ENCODE measurements around the gene TEX2.
A peak's percentile ranks its signal among the peaks of the same experiment; 100 is the strongest.
"Not testable (repeated sequence)": the region's sequence is repeated elsewhere in the genome, so short reads cannot be mapped to it uniquely, and the experiment has no call there.

Gene TEX2

DNA sequence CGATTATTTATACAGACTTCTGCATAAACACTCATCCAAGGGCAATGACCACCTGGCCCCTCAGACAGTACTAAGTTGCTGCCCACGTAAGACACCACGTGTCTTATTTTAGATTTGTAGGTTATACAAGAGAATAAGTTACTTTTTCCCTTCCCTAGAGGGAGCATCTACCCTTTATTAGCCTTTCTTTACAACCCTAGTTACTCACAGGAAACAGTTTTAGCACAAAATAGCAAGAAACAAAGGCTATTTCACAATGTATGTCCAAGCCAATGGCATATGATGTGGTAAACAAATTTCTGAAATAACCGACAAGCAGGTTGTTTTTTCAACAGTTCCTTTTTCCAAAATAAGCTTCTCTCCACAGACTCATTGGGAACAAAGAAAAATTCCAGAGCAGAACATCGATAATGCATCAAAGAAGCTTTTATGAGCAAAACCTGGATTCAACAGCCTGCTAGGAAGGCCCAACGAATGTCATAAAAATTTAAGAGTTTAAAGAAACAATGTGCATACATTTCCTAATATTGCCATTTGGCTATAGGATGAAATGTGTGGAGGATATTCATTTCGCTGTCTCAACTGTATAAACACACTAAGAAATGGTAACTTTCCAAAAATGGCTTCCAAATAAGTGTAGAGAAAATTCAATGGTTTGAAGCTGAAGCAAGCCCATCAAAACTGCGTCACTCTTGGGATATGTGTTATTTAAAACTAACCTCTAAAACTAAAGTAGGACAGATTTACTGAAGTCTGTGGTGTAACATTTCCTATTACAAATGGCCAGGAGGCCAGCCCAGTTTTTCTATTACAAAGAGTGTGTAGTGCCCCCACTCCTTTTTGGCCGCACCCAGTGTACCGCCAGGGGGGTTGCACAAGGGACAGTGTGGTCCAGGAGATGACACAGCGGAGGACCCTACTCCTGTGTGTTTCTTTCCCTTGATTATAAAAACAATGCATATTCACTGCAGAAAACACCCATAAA is 82.7 kb downstream of the TEX2 start:
- peaks cover 15% of the 10 kb centered on the region for H3K4me1 ChIP-seq

DNA sequence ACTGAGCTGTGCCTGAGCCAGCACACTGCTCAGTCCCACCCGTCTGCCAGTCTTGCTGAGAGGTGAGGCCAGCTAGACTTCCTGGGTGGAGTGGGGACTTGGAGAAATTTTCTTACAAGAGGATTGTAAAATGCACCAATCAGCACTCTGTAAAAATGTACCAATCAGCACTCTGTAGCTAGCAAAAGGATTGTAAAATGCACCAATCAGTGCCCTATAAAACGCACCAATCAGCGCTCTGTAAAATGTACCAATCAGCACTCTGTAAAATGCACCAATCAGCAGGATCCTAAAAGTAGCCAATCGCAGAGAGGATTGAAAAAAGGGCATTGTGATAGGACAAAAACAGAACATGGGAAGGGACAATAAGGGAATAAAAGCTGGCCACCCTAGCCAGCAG is 84.0 kb downstream of the TEX2 start:
- not testable (repeated sequence) for H3K27me3 ChIP-seq; H3K4me3 ChIP-seq (ENCODE audit: low read depth, low read length); DNase-seq; H3K9me3 ChIP-seq
- Histone ChIP-seq H3K4me1 (peaks cover 15% of the 10 kb centered on the region), H3K36me3 (peaks cover 12% of the 10 kb centered on the region; the same call in 1 of the 2 replicates)

More for the DNA sequence above, 82.7 kb downstream of the TEX2 start:
- no peak overlapping the region for H3K4me3 ChIP-seq (ENCODE audit: low read depth, low read length)
- TF ChIP-seq, protein P1, sequence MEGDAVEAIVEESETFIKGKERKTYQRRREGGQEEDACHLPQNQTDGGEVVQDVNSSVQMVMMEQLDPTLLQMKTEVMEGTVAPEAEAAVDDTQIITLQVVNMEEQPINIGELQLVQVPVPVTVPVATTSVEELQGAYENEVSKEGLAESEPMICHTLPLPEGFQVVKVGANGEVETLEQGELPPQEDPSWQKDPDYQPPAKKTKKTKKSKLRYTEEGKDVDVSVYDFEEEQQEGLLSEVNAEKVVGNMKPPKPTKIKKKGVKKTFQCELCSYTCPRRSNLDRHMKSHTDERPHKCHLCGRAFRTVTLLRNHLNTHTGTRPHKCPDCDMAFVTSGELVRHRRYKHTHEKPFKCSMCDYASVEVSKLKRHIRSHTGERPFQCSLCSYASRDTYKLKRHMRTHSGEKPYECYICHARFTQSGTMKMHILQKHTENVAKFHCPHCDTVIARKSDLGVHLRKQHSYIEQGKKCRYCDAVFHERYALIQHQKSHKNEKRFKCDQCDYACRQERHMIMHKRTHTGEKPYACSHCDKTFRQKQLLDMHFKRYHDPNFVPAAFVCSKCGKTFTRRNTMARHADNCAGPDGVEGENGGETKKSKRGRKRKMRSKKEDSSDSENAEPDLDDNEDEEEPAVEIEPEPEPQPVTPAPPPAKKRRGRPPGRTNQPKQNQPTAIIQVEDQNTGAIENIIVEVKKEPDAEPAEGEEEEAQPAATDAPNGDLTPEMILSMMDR (IDR thresholded peaks at IDR 0.05; ENCODE audit: low read depth, low read length), result no peak
- peaks cover 12% of the 10 kb centered on the region; the same call in 1 of the 2 replicates for H3K36me3 ChIP-seq
- no peaks in the 10 kb centered on the region for H3K9me3 ChIP-seq
- DNase-seq, result no peak
- no peaks in the 10 kb centered on the region for H3K27me3 ChIP-seq

DNA sequence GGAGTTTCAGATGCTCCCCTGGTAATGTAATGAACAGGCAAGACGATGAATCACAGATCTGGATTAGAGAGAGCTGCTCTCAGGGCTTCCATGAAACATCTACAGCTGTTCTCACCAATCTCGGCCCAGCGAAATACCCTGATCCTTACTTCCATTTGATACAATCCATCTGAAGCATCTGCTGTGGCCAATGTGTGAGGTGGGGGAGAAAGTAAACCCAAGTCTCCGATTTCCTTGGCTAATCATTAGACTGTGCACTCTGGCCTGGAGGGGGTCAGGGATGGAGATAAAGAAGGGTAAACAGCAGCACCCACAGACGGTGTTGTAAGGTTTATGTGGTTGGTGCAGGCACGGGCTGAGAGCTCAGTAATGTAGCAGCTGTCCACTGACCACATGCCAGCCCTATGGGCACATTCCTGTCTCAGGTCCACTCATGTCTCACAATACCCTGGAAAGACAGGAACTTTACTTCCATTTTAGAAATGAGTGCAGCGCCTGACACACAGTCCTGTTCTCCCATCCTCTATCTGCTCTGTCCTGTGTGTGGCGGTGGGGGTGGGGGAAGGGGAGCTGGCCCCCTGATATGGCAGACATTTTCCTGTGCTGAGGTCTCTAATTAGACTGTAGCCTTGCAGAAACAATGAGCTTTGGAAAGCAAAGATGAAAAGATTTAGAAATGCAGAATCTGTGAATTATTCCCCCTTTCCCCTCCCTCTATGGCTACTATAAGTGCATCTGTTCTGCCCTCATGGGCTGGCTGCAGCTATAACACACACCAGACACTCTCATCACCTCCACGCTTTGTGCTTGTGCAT is 84.8 kb downstream of the TEX2 start:
- H3K27me3 ChIP-seq, result no peaks in the 10 kb centered on the region
- peak overlapping the region; percentile 22; the same call in 1 of the 2 replicates for H3K4me3 ChIP-seq (ENCODE audit: low read depth, low read length)
- peaks cover 15% of the 10 kb centered on the region for H3K4me1 ChIP-seq
- peaks cover 12% of the 10 kb centered on the region; the same call in 1 of the 2 replicates for H3K36me3 ChIP-seq
- DNase-seq, result peak; percentile 49
- TF ChIP-seq, protein P1 (IDR thresholded peaks at IDR 0.05; ENCODE audit: low read depth, low read length), result no peak
- H3K9me3 ChIP-seq, result no peaks in the 10 kb centered on the region

DNA sequence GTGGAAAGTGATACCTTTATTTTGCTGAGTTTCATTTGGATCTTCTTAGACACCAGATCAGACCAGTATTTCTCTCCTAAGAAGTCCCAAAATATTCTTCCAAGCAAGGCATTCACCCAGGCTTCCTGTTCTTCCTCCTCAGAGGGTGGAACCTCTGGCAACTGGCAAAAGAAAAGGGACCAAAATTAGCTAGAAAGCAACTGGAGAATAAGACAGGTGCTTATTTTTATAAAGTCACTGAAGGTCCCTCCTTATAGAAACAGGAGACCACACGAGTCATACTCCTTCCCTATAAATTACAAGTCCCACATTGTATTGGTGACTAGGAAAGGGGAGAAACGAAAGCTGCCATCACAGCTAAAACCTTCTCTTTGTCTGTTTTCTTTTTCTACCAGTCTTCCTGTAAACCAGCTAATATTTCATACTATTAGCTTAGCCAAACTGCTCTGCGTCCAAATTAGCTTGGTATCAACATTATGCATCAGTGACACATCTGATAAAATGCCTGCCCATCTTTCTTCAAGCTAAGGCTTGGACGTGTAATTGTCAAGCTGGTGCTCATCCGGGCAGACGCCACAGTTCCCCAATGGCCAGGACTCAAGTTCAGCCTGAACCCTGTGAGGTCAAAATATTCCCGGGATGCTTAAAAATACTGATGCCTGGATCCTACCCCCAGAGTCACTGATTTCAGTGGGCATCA is 85.6 kb downstream of the TEX2 start:
- no peak for DNase-seq
- peaks cover 12% of the 10 kb centered on the region; the same call in 1 of the 2 replicates for H3K36me3 ChIP-seq
- H3K27me3 ChIP-seq, result no peaks in the 10 kb centered on the region
- peak overlapping the region; percentile 22; the same call in 1 of the 2 replicates for H3K4me3 ChIP-seq (ENCODE audit: low read depth, low read length)
- TF ChIP-seq, protein P1 (IDR thresholded peaks at IDR 0.05; ENCODE audit: low read depth, low read length), result no peak
- H3K4me1 ChIP-seq, result peaks cover 15% of the 10 kb centered on the region
- no peaks in the 10 kb centered on the region for H3K9me3 ChIP-seq

DNA sequence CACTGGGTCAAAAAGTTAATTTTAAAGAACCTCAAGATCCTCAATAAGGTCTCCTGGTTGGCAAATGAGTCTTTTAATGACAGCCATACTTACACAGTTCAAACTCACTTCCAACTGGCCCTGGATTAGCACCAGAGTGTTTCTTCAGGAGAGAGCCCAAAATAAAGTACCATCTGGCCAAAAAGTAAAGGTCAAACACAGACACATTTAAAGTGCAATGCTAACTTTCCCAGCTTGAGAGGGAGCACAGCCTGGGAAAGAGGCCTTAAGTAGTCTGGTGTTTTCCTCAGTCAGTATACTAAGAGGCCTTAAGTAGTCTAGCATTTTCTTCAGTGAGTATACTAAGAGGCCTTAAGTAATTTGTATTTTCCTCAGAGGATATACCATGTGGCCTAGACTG is 86.5 kb downstream of the TEX2 start:
- TF ChIP-seq, protein P1 (IDR thresholded peaks at IDR 0.05; ENCODE audit: low read depth, low read length), result no peak
- DNase-seq, result no peak
- peaks cover 15% of the 10 kb centered on the region for H3K4me1 ChIP-seq
- peaks cover 12% of the 10 kb centered on the region; the same call in 1 of the 2 replicates for H3K36me3 ChIP-seq
- H3K4me3 ChIP-seq (ENCODE audit: low read depth, low read length), result no peak overlapping the region
- no peaks in the 10 kb centered on the region for H3K9me3 ChIP-seq
- no peaks in the 10 kb centered on the region for H3K27me3 ChIP-seq
